GM21381 (cell line): ENCODE measurements around the gene CLEC4C.
"Not testable (repeated sequence)": the region's sequence is repeated elsewhere in the genome, so short reads cannot be mapped to it uniquely, and the experiment has no call there.

Experiments used
- ATAC-seq: cut with Tn5 transposase; IDR thresholded peaks from one replicate; pipeline ENCODE4 v1.9.1; 2021; ENCODE audit warnings: mild to moderate bottlenecking, moderate library complexity; ENCODE audit not compliant: unreplicated experiment

The CLEC4C gene

DNA sequence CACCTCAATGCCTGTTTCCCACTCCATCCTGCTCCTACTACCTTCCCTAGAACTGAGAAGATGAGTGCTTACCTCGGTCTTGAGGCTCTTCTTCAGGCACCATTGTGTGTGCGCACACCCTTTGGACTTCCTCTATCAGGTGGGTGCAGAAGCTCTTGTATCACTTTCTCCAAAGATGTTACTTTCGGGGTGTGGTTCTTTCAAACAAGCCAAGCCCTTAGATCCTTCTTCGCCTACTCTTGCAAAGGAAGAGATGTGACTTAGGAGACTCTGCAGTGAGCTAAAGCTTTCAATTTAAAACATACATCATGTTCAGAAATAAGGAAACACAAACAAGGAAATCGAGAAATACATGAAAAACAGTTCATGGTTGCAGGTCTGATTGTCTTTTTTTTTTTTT, at the start of gene CLEC4C:
Gene CLEC4C (minus strand): TSS at position 130 of the 400 bp plus-strand sequence. CDS start 27 bp downstream, at position 103.
- no peak for ATAC-seq

DNA sequence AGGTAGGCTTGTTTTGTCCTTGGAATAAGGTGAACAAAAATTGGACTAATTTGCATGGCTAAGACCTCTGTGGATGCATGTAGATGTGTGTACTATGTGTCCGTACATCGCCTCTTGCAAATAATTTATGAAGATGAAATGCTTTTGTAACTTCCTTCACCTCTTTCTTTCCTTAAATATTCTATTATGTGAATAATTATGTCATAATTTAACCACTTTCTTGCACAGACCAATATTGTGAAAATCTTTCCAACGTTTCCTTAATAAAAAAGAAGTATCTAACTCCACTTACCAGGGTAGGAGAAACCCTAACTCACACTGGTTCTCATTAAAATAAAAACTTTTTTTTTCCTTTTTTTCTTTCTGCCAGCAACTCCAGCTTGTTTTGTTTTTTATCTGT, 46.0 kb upstream of the CLEC4C start:
- no peak for ATAC-seq

- not testable (repeated sequence) for ATAC-seq
These were observed 41.8 kb upstream of the CLEC4C start, which contains the start of gene NANOG for GRCh38 chr12:7788884-7789528. Gene NANOG, plus strand, starts transcription at chr12:7789402. Its CDS starts 213 bp downstream, at chr12:7789615.

- ATAC-seq, result no peak
These were observed 41.1 kb upstream of the CLEC4C start for GRCh38 chr12:7788294-7788660.

DNA sequence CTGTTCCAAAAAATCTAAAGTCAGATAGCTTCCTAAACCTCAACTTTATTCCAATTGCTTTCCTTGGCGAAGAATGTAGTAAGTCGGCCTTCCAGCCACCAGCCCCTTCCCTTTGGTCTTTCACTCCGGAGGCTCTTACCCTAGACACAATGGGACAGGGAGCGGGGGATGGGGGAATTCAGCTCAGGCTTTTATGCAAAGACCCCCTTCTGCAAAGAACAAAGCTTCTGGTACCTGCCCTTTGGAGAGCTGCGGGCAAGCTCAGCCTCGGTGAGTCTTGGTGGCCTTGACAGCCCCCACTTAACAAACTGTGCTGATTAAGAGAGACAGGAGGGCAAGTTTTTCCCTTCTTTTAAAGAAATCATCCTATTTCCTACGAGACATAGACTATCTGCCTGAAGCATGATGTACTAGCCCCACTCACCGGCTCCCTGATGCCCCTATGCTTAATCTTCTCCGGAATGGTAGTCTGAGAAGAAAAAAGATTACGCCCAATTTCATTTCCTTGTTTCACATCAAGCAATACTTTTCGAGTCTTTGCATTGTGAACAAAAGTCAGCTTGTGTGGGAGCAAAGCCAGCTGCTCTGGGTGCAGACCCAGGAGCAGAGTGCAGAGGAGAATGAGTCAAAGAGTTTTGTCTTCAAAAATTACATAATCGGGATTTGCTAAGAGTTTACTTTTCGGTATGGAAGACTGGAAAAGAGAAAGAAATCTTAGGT, 40.6 kb upstream of the CLEC4C start:
- no peak for ATAC-seq

- no peak for ATAC-seq
These were observed 37.5 kb upstream of the CLEC4C start for GRCh38 chr12:7784701-7785100.

DNA sequence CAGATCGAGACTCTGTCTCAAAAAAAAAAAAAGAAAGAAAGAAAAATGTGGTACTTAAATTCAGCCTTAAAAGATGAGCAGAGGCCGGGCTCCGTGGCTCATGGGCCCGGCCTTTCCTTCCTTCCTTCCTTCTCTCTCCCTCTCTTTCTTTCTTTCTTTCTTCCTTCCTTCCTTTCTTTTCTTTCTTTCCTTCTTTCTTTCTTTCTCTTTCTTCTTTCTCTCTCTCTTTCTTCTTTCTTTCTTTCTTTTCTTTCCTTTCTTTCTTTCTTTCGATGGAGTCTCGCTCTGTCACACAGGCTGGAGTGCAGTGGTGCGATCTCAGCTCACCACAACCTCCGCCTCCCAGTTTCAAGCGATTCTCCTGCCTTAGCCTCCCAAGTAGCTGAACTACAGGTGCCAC, 36.3 kb upstream of the CLEC4C start:
- ATAC-seq, result not testable (repeated sequence)

GRCh38 chr12:7782055-7782454, 34.9 kb upstream of the CLEC4C start:
- no peak for ATAC-seq

- no peak for ATAC-seq
These were observed 34.1 kb upstream of the CLEC4C start for GRCh38 chr12:7781274-7781673.

DNA sequence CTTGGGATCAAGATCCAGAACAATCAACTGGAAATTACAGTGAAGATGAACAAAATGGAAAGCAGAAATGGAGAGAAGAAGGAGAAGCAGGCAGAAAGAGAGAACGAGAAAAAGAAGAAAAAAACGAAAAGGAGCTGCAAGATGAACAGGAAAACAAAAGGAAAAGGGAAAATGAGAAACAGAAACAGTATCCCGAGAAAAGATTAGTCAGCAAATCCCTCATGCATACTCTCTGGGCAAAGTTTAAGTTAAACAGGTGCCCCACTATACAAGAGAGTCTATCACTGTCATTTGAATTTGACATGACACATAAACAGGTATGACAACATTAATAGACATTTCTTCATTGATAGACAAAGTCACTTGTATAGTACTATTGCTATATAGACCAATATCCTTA, 22.8 kb upstream of the CLEC4C start:
- no peak for ATAC-seq

DNA sequence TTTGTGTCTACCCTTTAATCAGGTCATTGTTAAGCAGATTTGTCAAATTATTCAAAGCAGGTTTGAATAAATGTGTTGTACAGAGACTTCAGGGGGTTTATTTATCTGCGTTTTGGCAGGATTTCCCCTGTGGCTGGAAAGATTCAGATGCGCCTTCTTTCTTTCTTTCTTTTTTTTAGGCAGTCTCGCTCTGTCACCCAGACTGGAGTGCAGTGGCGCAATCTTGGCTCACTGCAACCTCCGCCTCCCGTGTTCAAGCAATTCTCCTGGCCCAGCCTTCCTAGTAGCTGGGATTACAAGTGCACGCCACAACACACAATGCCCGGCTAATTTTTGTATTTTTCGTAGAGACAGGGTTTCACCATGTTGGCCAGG, 11.6 kb upstream of the CLEC4C start:
- ATAC-seq, result no peak

DNA sequence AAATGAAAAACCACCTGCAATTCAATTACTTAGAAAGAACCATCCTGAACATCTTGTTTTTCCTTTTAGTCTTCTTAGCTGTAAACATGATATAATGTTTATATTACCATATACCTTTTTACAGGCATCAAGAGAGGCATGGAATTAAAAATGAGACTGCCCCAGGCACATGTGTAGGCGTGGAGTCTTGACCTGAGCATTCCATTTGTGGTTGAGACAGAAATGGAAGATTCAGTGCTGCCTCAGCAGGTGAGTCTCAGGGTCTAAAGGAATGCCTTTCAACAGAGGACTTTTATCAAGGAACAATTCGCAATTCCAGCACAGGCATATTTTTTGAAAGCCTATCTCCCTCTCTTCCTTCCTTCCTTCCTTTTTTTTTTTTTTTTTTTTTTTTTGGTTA, 9.8 kb upstream of the CLEC4C start:
- no peak for ATAC-seq

- ATAC-seq, result not testable (repeated sequence)
These were observed 8.5 kb upstream of the CLEC4C start for GRCh38 chr12:7755668-7756067.

DNA sequence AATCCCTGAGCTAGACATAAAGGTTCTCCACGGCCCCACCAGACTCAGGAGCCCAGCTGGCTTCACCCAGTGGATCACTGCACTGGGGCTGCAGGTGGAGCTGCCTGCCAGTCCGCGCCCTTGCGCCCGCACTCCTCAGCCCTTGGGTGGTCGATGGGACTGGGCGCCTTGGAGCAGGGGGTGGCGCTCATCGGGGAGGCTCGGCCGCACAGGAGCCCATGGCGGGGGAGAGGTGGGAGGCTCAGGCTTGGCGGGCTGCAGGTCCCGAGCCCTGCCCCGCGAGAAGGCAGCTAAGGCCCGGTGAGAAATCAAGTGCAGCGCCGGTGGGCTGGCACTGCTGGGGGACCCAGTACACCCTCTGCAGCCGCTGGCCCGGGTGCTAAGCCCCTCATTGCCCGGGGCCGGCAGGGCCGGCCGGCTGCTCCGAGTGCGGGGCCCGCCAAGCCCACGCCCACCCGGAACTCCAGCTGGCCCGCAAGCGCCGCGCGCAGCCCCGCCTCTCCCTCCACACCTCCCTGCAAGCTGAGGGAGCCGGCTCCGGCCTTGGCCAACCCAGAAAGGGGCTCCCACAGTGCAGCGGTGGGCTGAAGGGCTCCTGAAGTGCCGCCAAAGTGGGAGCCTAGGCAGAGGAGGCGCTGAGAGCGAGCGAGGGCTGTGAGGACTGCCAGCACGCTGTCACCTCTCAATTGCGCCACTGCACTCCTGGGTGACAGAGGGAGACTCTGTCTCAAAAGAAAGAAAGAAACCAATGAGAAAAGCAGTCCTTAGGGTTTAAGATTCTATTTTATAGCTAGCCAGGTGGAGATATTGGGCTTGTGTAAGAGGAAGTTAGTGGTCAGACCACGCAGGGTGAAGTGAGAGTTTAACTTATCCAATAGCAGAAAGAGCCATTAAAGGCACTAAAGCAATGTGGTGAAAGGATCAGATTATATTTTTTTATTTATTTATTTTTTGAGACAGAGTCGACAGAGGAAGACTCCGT, 5.1 kb upstream of the CLEC4C start:
- not testable (repeated sequence) for ATAC-seq

DNA sequence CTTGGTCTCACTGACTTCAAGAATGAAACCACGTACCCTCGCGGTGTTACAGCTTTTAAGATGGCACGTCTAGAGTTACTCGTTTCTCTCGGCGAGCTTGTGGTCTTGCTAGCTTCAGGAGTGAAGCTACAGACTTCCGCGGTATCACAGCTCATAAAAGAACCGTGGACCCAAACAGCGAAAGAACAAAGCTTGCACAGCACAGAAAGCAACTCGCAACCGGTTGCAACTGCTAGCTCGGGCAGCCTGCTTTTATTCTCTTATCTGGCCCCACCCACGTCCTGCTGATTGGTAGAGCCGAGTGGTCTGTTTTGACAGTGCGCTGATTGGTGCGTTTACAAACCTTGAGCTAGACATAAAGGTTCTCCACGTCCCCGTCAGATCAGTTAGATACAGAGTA, 4.2 kb upstream of the CLEC4C start:
- no peak for ATAC-seq

DNA sequence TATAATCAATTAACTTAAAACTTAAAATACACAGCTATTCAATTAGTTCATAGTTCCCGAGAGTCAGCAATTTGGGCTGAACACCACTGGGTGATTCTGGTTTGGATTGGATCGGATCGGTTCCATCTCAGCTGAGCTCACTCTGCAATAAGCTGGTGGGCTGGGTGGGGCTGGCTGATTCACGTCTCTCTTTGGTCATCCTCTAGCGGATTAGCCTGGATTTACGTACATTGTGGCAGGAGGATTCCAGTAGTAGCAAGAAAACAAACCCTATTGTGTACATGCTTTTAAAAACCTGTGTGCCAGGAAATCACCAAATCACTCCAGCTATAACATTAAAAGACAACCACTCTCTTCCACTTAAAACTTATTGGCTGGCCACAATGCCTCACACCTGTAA, 3.2 kb upstream of the CLEC4C start:
- no peak for ATAC-seq

GRCh38 chr12:7749442-7749841, 2.3 kb upstream of the CLEC4C start:
- no peak for ATAC-seq

DNA sequence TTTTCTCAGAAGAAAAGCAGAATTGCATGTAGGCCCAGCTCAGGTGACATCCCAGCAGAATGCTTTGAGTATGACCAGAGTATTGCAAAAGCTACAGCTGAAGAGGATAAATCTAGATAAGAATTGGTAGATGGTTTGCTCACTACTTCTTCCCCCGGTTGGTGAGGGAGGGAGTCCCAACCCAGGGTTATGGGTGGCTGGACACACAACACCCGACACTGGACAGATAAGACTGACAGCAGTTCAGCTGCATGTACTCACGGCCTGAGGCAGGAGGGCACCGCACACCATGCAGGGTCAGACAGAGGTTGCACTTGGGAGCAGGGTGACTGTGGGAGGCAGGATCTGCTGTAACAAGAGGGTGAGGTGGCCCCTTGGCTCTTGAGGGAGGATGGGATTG, 1.7 kb upstream of the CLEC4C start:
- no peak for ATAC-seq

DNA sequence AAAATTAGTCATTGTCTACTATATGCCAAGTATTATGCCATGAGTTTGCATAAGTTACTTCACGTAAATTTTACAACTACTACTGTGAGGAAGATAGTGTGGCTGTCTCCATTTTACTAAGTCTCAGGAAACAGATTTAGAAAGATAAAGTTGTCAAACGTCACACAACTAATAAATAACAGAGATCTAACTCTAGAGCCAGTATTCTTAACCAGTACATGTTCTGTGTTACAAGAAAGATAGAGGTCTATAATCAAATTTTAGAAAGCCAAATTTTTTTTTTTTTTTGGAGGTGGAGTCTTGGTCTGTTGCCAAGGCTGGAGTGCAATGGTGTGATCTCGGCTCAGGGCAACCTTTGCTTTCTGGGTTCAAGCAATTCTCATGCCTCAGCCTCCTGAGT, 14.2 kb downstream of the CLEC4C start:
- no peak for ATAC-seq

GRCh38 chr12:7731486-7731885, 15.7 kb downstream of the CLEC4C start:
- no peak for ATAC-seq

- ATAC-seq, result not testable (repeated sequence)
These were observed 16.2 kb downstream of the CLEC4C start for GRCh38 chr12:7730984-7731383.
